ENCODE data around the gene ATRN. TPM values are rescaled to one million over a fixed set of nuclear protein-coding genes. Genes with fewer than 3 reads are reported as not detected.
A peak's percentile ranks its signal among the peaks of the same experiment; 100 is the strongest.

The ATRN gene
- total RNA-seq, 1 experiment from 2014 or later, result 23.8 TPM

GRCh38 chr20:3674995-3675900 is 204.4 kb downstream of the ATRN start:
- DNase-seq (ENCODE audit: low read depth), result no peak

GRCh38 chr20:3677733-3678132 is 206.9 kb downstream of the ATRN start:
- DNase-seq (ENCODE audit: low read depth), result no peak

DNA sequence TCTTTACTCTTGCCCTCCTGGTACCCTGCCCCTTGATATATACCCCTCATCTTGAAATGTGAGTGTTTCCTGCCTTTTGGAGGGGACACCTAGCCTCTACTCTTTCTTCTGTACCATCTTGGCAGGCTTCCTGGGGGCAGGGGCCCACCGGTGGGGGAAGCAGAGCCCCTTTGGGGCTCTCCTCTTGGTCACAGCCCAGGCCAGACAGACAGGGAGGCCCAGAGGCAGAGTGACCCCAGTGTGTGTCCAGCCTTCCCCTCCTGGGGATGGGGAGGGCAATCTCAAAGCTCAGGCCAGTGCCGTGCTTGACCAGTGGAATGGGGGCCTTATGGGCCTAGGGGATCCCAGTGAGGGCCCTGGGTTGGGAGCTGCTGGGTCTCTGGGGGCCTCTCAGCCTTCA is 207.4 kb downstream of the ATRN start:
- no peak for DNase-seq (ENCODE audit: low read depth)

- no peak for DNase-seq (ENCODE audit: low read depth)
These were observed 208.3 kb downstream of the ATRN start for GRCh38 chr20:3678856-3679720.

DNA sequence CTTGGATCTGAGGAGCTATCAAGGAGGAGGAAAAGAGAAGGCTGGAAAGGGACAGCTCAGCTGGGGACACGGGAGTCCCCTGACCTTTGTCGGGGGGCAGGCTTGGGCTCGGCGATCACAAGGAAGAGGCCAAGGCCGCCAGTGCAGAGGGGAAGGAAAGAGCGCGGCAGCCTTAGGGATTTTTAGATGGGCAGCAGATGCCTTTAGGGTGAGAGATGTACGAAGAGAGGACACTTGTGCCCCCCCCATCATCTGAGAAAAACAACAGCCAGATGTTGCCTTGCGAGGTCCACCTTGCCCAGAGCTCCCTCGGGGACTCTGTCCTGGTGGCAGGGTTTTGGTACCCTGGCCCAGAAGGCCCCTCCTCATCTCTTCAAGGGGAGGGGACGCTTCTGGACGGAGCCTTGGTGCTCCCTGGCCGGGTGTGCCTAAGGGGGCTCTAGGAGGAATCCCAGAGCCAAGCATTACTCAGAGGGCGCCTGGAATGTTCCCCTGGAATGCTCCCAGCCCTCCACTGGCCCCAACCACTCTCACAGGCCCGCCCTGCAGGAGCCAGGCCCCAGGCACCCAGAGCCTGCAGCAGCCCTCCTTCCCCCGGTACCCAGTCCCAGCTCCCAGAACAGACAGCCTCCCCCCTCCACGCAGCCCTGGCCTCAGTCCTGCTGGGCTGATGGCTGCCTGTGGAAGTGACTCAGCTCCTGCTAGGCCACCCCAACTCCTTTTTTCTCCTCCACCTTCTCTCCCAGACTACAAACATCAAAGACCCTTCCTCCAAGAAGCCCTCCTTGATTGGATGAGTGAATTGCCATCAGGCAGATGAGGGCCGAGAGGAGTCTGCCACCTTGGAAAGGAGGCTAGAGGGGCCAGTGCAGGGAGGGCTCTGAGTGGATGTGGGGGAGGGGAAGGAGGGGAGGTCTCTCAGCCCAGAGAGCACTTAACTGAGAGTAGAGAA is 209.2 kb downstream of the ATRN start:
- peak; percentile 29 for DNase-seq (ENCODE audit: low read depth)

DNA sequence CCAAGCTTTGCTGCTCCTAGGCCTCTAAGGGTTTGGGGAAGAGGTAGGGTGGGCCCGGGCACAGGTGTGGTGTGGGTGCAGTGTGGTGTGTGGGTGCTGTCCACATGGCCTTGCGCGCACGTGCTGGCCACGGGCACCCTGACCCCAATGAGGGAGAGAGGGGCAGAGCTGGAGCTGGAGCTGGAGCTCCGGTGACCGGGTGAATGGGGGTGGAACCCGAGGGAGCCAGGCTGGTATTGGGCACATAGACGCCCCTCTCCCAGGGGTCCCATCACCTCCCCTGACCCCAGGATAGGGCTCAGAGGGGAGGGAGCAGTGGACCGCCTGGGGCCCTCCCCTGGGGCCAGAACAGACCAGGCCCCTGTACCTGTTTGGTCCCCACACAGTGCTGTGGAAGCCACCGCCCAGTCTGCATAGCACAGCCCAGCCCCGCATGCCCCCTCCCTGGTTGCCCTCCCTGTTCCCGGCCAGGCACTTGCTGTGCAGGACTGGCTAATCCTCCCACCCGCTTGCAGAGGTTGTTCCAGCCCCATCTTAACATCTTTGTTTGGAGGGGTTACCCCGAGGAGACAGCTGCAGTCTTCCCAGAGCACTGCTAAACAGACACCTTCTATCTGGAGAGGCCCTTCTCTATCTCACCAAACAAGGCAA is 210.0 kb downstream of the ATRN start:
- no peak for DNase-seq (ENCODE audit: low read depth)

- DNase-seq (ENCODE audit: low read depth), result no peak
These were observed 210.6 kb downstream of the ATRN start for GRCh38 chr20:3681352-3681930.

GRCh38 chr20:3681931-3682781 is 211.3 kb downstream of the ATRN start, which contains the start of gene ADAM33:
TSS of gene ADAM33 (minus strand) at chr20:3682010. CDS start at chr20:3682004, 6 bp downstream.
- no peak for DNase-seq (ENCODE audit: low read depth)

GRCh38 chr20:3685341-3685740 is 214.5 kb downstream of the ATRN start:
- DNase-seq (ENCODE audit: low read depth), result no peak

GRCh38 chr20:3686421-3686820 is 215.6 kb downstream of the ATRN start:
- no peak for DNase-seq (ENCODE audit: low read depth)

GRCh38 chr20:3686867-3687321 is 216.1 kb downstream of the ATRN start:
- peak; percentile 84 for DNase-seq (ENCODE audit: low read depth)

DNA sequence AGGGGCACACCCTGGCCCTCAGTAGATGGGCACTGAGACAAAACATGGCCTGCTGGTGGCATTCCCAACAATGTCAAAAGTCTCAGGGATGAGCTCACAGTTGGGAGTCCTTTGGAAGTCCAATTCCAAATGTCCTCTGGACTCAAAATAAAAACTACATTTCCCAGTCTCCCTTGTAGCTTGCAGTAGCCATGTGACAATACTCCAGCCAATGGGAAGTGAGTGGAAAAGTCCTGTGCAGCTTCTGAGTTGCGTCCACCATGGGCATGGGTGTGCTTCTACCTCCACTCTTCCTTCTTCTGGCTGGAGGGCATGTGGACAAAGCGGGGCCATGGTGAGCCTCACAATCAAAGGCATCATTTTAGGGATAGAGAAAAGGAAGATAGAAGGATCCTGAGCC is 216.8 kb downstream of the ATRN start:
- DNase-seq (ENCODE audit: low read depth), result peak; percentile 62

DNA sequence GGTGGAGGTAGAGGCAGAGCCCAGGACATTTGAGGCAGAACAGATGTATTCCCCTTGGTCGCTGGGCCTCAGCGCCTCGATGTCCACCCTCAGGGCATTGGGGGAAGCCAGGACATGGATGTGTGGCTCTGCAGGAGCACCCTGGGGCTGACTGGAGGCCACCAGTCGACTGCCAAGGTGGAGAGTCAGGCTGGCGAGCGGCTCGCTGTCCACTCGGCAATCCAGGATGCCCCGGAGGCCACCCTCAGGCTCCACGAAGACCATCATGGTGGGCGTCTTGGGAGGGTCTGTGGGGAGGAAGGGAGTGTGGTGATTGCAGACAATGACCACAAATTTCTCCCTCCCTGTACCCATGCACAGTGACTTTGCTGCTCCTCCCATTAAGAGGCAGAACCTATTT is 219.2 kb downstream of the ATRN start:
- no peak for DNase-seq (ENCODE audit: low read depth)

DNA sequence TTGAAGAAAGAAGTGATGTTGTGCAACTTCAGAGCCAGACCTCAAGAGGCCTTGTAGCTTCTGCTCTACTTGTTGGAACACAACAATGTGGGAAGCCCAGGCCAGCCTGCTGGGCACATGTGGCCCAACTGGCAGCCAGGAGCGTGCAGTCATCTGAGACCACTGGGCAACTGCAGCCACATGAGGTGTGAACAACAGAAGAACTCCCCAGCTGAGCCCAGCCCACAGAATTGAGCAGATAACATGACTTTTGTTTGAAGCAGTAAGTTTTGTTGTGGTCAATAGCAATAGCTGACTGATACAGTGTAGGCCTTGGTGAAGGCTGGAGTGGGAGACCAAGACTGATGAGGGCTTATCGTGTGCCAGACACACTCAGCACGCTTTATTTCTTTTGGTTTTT is 219.6 kb downstream of the ATRN start:
- DNase-seq (ENCODE audit: low read depth), result no peak

- DNase-seq (ENCODE audit: low read depth), result no peak
These were observed 220.5 kb downstream of the ATRN start for GRCh38 chr20:3691306-3691705.

DNA sequence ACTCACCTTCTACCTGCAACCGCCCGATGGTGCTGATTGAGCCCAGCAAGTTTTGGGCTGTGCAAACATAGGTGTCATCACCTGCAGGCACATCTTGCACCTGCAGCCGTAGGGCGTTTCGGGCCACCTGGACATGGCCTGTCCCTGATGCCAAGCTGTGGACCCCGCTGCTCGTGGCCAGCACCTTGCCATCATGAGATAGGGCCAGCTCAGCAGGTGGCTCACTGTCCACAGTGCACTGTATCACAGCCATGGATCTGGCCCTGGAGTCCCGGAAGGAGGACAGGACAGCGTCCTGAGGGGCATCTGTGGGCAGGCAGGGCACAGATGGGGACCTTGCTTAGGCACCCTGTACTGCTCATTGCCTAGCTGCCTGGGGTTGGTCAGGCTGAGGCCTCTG is 221.1 kb downstream of the ATRN start:
- no peak for DNase-seq (ENCODE audit: low read depth)

DNA sequence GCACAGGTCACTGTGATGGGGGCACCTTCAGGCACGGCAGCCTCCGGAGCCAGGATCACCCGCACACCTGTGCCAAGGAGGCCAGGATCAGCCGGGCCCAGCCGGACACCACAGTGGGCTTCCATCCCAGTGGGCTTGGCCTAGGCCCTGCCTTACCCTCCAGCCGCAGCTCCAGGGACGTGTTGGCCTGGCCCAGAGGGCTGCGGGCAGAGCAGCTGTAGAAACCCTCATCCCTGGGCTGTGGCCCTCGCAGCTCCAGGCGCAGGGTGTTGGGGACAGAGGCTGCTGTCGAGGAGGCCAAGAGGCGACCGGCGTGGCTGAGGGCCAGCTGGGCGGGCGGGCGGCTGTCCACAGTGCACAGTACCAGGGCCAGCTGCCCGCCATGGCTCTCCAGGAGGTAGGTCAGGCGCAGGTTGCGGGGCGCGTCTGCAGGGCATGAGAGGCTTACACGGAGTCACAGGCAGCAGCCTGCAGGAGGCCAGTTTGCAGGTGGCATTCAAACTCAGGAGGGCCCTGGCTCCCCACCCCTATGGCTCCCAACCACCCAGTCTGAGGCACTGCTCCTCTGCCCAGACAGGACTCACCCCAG is 222.0 kb downstream of the ATRN start:
- DNase-seq (ENCODE audit: low read depth), result no peak

DNA sequence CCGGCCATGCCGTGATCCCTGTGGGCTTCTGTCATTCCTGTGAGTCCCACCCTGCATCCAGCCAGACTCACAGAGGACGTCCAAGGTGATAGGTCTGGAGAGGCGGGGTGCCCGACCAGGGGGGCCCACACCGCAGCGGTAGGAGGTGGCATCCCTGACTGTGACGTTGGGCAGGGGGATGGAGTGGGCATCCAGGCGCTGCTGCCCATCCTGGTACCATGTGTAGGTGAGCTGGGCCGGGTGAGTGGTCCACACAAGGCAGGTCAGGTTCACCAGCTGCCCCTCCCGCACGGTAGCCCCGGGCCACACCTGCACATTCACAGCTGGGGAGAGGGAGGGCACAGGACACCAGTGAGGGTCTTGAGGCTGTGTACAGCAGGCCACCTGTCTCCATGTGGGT is 222.6 kb downstream of the ATRN start:
- DNase-seq (ENCODE audit: low read depth), result no peak

GRCh38 chr20:3694864-3695263 is 224.0 kb downstream of the ATRN start:
- no peak for DNase-seq (ENCODE audit: low read depth)

Measured in LHCN-M2 (cell line).